ENCODE data around the gene GRIP2. TPM values are rescaled to one million over a fixed set of nuclear protein-coding genes. Genes with fewer than 3 reads are reported as not detected.
A peak's percentile ranks its signal among the peaks of the same experiment; 100 is the strongest.

GRIP2 gene
- total RNA-seq, 1 donor from 2014 or later = not detected

DNA sequence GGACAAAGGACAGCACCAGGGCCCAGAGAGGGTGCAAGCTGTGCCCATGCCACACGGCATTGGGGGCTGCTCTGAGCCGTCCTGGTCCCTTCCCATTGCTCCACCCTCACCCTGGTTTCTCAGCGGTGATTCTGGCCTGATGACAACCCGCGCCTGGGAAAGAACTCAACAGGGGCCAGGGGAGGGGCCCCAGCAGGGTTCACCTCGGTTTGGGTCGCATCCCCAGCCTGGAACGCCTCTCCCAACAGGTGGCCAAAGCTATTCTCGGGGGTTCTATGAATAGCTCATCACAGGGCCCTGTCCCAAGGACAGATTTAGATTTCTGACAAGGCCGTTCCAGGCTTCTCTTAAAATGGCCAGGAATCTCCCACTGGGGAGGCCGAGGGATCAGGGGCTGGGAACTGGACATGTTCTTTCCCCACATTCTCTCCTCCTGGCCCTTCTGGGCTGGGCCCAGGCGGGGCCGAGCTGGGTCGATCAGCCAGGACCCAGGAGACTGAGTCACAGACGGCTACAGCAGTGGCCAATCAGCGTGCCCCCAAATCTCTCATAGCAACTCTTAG is 17.9 kb downstream of the GRIP2 start:
- H3K27ac Mint-ChIP-seq = no peak overlapping the region
- H3K79me2 ChIP-seq (ENCODE audit: low read depth) = no peaks in the 10 kb centered on the region
- no peaks in the 10 kb centered on the region for H3K27me3 ChIP-seq
- no peak overlapping the region for H3K9ac ChIP-seq
- H3K4me1 ChIP-seq = no peaks in the 10 kb centered on the region
- H3K27me3 Mint-ChIP-seq (ENCODE audit: insufficient read depth, low read depth) = peaks cover 11% of the 10 kb centered on the region
- DNase-seq (ENCODE audit: low spot score) = no peak
- peaks cover 9% of the 10 kb centered on the region for H3K4me1 Mint-ChIP-seq
- no peaks in the 10 kb centered on the region for H3K9me3 Mint-ChIP-seq
- no peaks in the 10 kb centered on the region for H3K36me3 Mint-ChIP-seq
- H4K20me1 ChIP-seq (ENCODE audit: low read depth) = no peaks in the 10 kb centered on the region
- no peak overlapping the region for H3K4me2 ChIP-seq
- no peaks in the 10 kb centered on the region for H3F3A ChIP-seq (ENCODE audit: low read depth)
- TF ChIP-seq, protein P1, sequence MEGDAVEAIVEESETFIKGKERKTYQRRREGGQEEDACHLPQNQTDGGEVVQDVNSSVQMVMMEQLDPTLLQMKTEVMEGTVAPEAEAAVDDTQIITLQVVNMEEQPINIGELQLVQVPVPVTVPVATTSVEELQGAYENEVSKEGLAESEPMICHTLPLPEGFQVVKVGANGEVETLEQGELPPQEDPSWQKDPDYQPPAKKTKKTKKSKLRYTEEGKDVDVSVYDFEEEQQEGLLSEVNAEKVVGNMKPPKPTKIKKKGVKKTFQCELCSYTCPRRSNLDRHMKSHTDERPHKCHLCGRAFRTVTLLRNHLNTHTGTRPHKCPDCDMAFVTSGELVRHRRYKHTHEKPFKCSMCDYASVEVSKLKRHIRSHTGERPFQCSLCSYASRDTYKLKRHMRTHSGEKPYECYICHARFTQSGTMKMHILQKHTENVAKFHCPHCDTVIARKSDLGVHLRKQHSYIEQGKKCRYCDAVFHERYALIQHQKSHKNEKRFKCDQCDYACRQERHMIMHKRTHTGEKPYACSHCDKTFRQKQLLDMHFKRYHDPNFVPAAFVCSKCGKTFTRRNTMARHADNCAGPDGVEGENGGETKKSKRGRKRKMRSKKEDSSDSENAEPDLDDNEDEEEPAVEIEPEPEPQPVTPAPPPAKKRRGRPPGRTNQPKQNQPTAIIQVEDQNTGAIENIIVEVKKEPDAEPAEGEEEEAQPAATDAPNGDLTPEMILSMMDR (IDR thresholded peaks at IDR 0.05) = no peak
- no peak for TF ChIP-seq EZH2 (IDR thresholded peaks at IDR 0.05)
- TF ChIP-seq EZH2phosphoT487 (IDR thresholded peaks at IDR 0.05) = no peak
- H2AFZ ChIP-seq (replicated peaks) = no peak overlapping the region
- H3K27ac ChIP-seq = no peak overlapping the region
- H3K36me3 ChIP-seq = no peaks in the 10 kb centered on the region
- H3K4me3 ChIP-seq = no peak overlapping the region
- no peaks in the 10 kb centered on the region for H3K9me3 ChIP-seq (ENCODE audit: low read depth)
- H3K4me3 Mint-ChIP-seq = no peak overlapping the region

GRCh38 chr3:14521611-14522010 is 18.5 kb downstream of the GRIP2 start:
- TF ChIP-seq, protein P1 (IDR thresholded peaks at IDR 0.05) = no peak
- no peak for TF ChIP-seq EZH2phosphoT487 (IDR thresholded peaks at IDR 0.05)
- TF ChIP-seq EZH2 (IDR thresholded peaks at IDR 0.05) = no peak
- no peaks in the 10 kb centered on the region for H3K9me3 Mint-ChIP-seq
- H4K20me1 ChIP-seq (ENCODE audit: low read depth) = no peaks in the 10 kb centered on the region
- no peak overlapping the region for H3K27ac ChIP-seq
- H3K79me2 ChIP-seq (ENCODE audit: low read depth) = no peaks in the 10 kb centered on the region
- H3K4me2 ChIP-seq = no peak overlapping the region
- no peaks in the 10 kb centered on the region for H3K27me3 ChIP-seq
- no peak overlapping the region for H3K27ac Mint-ChIP-seq
- peaks cover 11% of the 10 kb centered on the region for H3K27me3 Mint-ChIP-seq (ENCODE audit: insufficient read depth, low read depth)
- no peak overlapping the region for H2AFZ ChIP-seq (replicated peaks)
- no peak overlapping the region for H3K4me3 Mint-ChIP-seq
- no peaks in the 10 kb centered on the region for H3K9me3 ChIP-seq (ENCODE audit: low read depth)
- H3K4me1 ChIP-seq = no peaks in the 10 kb centered on the region
- peaks cover 9% of the 10 kb centered on the region for H3K4me1 Mint-ChIP-seq
- DNase-seq (ENCODE audit: low spot score) = no peak
- no peak overlapping the region for H3K9ac ChIP-seq
- no peak overlapping the region for H3K4me3 ChIP-seq
- no peaks in the 10 kb centered on the region for H3K36me3 ChIP-seq
- no peaks in the 10 kb centered on the region for H3K36me3 Mint-ChIP-seq
- no peaks in the 10 kb centered on the region for H3F3A ChIP-seq (ENCODE audit: low read depth)

- Histone ChIP-seq H4K20me1 (ENCODE audit: low read depth) (no peaks in the 10 kb centered on the region), H3K9ac (no peak overlapping the region), H2AFZ (replicated peaks) (no peak overlapping the region), H3K4me3 (no peak overlapping the region), H3F3A (ENCODE audit: low read depth) (no peaks in the 10 kb centered on the region), H3K27ac (no peak overlapping the region), H3K27me3 (no peaks in the 10 kb centered on the region), H3K36me3 (no peaks in the 10 kb centered on the region), H3K4me2 (no peak overlapping the region), H3K9me3 (ENCODE audit: low read depth) (no peaks in the 10 kb centered on the region), H3K4me1 (no peaks in the 10 kb centered on the region), H3K79me2 (ENCODE audit: low read depth) (no peaks in the 10 kb centered on the region)
- H3K36me3 Mint-ChIP-seq = no peaks in the 10 kb centered on the region
- H3K9me3 Mint-ChIP-seq = no peaks in the 10 kb centered on the region
- H3K4me1 Mint-ChIP-seq = peaks cover 9% of the 10 kb centered on the region
- peaks cover 10% of the 10 kb centered on the region for H3K27me3 Mint-ChIP-seq (ENCODE audit: insufficient read depth, low read depth)
- H3K4me3 Mint-ChIP-seq = no peak overlapping the region
- peak overlapping the region; percentile 1 for H3K27ac Mint-ChIP-seq
- DNase-seq (ENCODE audit: low spot score) = no peak
- TF ChIP-seq EZH2 (IDR thresholded peaks at IDR 0.05) (no peak), EZH2phosphoT487 (IDR thresholded peaks at IDR 0.05) (no peak)
- TF ChIP-seq, protein P1 (IDR thresholded peaks at IDR 0.05) = no peak
Observed at GRCh38 chr3:14520967-14521366, 19.2 kb downstream of the GRIP2 start.
